ENCODE measurements around the gene ST8SIA5. TPM values are rescaled to one million over a fixed set of nuclear protein-coding genes. Genes with fewer than 3 reads are reported as not detected.

The ST8SIA5 gene
- total RNA-seq, 1 donor from 2014 or later = 0.79 TPM

GRCh38 chr18:46679846-46680598 lies 76.8 kb downstream of the ST8SIA5 start:
- TF ChIP-seq CTCF (conservative IDR thresholded peaks at IDR 0.05) = no peak
- Mint-ChIP-seq H3K4me1 (peaks cover 13% of the 10 kb centered on the region), H3K27me3 (ENCODE audit: low read depth) (peaks cover 23% of the 10 kb centered on the region), H3K36me3 (ENCODE audit: low read depth) (no peaks in the 10 kb centered on the region), H3K27ac (ENCODE audit: unreplicated experiment) (no peak overlapping the region), H3K4me3 (no peak overlapping the region), H3K9me3 (no peaks in the 10 kb centered on the region)
- DNase-seq (ENCODE audit: low read depth, low spot score) = no peak

GRCh38 chr18:46678785-46679399 lies 78.0 kb downstream of the ST8SIA5 start:
- no peak for TF ChIP-seq CTCF (conservative IDR thresholded peaks at IDR 0.05)
- Mint-ChIP-seq H3K36me3 (ENCODE audit: low read depth) (no peaks in the 10 kb centered on the region), H3K4me3 (no peak overlapping the region), H3K4me1 (peaks cover 13% of the 10 kb centered on the region), H3K27ac (ENCODE audit: unreplicated experiment) (no peak overlapping the region), H3K27me3 (ENCODE audit: low read depth) (peaks cover 35% of the 10 kb centered on the region), H3K9me3 (no peaks in the 10 kb centered on the region)
- DNase-seq (ENCODE audit: low read depth, low spot score) = no peak

- DNase-seq (ENCODE audit: low read depth, low spot score) = no peak
- no peak for TF ChIP-seq CTCF (conservative IDR thresholded peaks at IDR 0.05)
- no peak overlapping the region for H3K27ac Mint-ChIP-seq (ENCODE audit: unreplicated experiment)
- no peaks in the 10 kb centered on the region for H3K9me3 Mint-ChIP-seq
- H3K4me3 Mint-ChIP-seq = no peak overlapping the region
- H3K36me3 Mint-ChIP-seq (ENCODE audit: low read depth) = no peaks in the 10 kb centered on the region
- H3K4me1 Mint-ChIP-seq = peaks cover 13% of the 10 kb centered on the region
- peaks cover 39% of the 10 kb centered on the region for H3K27me3 Mint-ChIP-seq (ENCODE audit: low read depth)
Observed at GRCh38 chr18:46678041-46678440, 78.8 kb downstream of the ST8SIA5 start.

- Mint-ChIP-seq H3K4me3 (no peak overlapping the region), H3K27me3 (ENCODE audit: low read depth) (peaks cover 42% of the 10 kb centered on the region), H3K27ac (ENCODE audit: unreplicated experiment) (no peak overlapping the region), H3K9me3 (no peaks in the 10 kb centered on the region), H3K36me3 (ENCODE audit: low read depth) (no peaks in the 10 kb centered on the region), H3K4me1 (peaks cover 13% of the 10 kb centered on the region)
- no peak for TF ChIP-seq CTCF (conservative IDR thresholded peaks at IDR 0.05)
- no peak for DNase-seq (ENCODE audit: low read depth, low spot score)
Observed at GRCh38 chr18:46677611-46678010, 79.2 kb downstream of the ST8SIA5 start.

- TF ChIP-seq CTCF (conservative IDR thresholded peaks at IDR 0.05) = no peak
- no peak for DNase-seq (ENCODE audit: low read depth, low spot score)
- Mint-ChIP-seq H3K27me3 (ENCODE audit: low read depth) (peaks cover 47% of the 10 kb centered on the region), H3K4me3 (no peak overlapping the region), H3K36me3 (ENCODE audit: low read depth) (no peaks in the 10 kb centered on the region), H3K27ac (ENCODE audit: unreplicated experiment) (peak overlapping the region; percentile 8), H3K9me3 (no peaks in the 10 kb centered on the region), H3K4me1 (peaks cover 13% of the 10 kb centered on the region)
Observed at GRCh38 chr18:46676182-46676835, 80.5 kb downstream of the ST8SIA5 start.

All from neural crest cell (in vitro differentiated cells).